ENCODE results near the gene TSPAN7.

The TSPAN7 gene

GRCh38 chrX:38649674-38650647 is 88.6 kb downstream of the TSPAN7 start:
- Histone ChIP-seq H3K27me3 (ENCODE audit: control insufficient read depth in 1 of 2, insufficient read depth in 2 of 2, low read length in 2 of 2) (no peaks in the 10 kb centered on the region), H3K4me1 (ENCODE audit: insufficient read depth, low read length) (no peaks in the 10 kb centered on the region), H3K9me3 (ENCODE audit: low read length) (no peaks in the 10 kb centered on the region), H3K9ac (ENCODE audit: low read length) (no peak overlapping the region), H3K27ac (ENCODE audit: low read depth, low read length) (no peak overlapping the region), H3K36me3 (ENCODE audit: insufficient read depth, low read length) (no peaks in the 10 kb centered on the region), H3K4me3 (ENCODE audit: low read depth in 1 of 2, low read length in 2 of 2) (no peak overlapping the region)

- no peaks in the 10 kb centered on the region for H3K27me3 ChIP-seq (ENCODE audit: control insufficient read depth in 1 of 2, insufficient read depth in 2 of 2, low read length in 2 of 2)
- H3K4me1 ChIP-seq (ENCODE audit: insufficient read depth, low read length), result no peaks in the 10 kb centered on the region
- H3K36me3 ChIP-seq (ENCODE audit: insufficient read depth, low read length), result no peaks in the 10 kb centered on the region
- H3K9ac ChIP-seq (ENCODE audit: low read length), result no peak overlapping the region
- no peaks in the 10 kb centered on the region for H3K9me3 ChIP-seq (ENCODE audit: low read length)
- H3K27ac ChIP-seq (ENCODE audit: low read depth, low read length), result no peak overlapping the region
- H3K4me3 ChIP-seq (ENCODE audit: low read depth in 1 of 2, low read length in 2 of 2), result no peak overlapping the region
These were observed 90.6 kb downstream of the TSPAN7 start for GRCh38 chrX:38651625-38652601.

DNA sequence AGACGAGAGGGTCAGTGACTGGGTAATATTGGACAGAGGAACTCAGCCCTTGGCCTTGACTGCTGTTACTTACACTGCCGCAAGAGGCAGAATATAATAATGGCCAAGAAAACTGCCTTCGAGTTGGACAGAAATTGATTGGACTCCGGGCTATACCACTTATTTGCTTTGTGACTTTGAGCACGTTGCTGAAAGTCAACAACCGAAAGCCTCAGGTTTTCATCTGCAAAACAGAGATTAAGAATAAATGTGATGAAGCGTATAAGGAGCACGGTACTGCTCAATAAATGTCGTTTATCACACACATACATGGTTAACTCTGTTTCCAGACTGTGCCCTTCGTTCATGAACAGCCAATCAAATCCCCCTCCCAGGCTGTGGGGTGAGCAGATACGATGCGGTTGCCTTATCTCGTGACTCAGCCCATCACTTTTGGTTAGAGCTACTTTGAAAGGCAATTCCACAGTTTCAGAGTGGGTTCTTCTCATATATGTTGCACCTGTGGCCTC is 91.6 kb downstream of the TSPAN7 start:
- Histone ChIP-seq H3K4me3 (ENCODE audit: low read depth in 1 of 2, low read length in 2 of 2) (no peak overlapping the region), H3K9ac (ENCODE audit: low read length) (no peak overlapping the region), H3K27me3 (ENCODE audit: control insufficient read depth in 1 of 2, insufficient read depth in 2 of 2, low read length in 2 of 2) (no peaks in the 10 kb centered on the region), H3K36me3 (ENCODE audit: insufficient read depth, low read length) (no peaks in the 10 kb centered on the region), H3K27ac (ENCODE audit: low read depth, low read length) (no peak overlapping the region), H3K9me3 (ENCODE audit: low read length) (no peaks in the 10 kb centered on the region), H3K4me1 (ENCODE audit: insufficient read depth, low read length) (no peaks in the 10 kb centered on the region)

DNA sequence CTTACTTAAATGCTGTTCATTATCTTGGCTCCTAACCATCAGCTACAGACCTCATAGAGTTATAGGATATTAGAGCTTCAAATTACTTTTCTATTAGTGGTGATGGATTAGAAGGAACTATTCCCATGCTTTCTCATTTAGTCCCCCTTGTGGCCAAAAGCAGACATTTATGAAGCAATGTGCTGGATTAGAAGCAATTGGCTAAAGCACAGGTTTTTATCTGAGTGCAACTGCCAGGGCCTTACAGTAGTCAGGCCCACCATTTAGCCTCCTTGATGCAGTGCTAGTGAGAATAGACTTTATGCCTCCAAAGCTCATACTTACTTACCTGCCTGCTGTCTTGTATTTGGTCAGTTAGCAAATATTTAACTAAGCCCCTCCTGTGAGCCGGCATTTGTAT is 93.0 kb downstream of the TSPAN7 start:
- Histone ChIP-seq H3K27me3 (ENCODE audit: control insufficient read depth in 1 of 2, insufficient read depth in 2 of 2, low read length in 2 of 2) (no peaks in the 10 kb centered on the region), H3K36me3 (ENCODE audit: insufficient read depth, low read length) (no peaks in the 10 kb centered on the region), H3K27ac (ENCODE audit: low read depth, low read length) (no peak overlapping the region), H3K9me3 (ENCODE audit: low read length) (no peaks in the 10 kb centered on the region), H3K4me3 (ENCODE audit: low read depth in 1 of 2, low read length in 2 of 2) (no peak overlapping the region), H3K4me1 (ENCODE audit: insufficient read depth, low read length) (no peaks in the 10 kb centered on the region), H3K9ac (ENCODE audit: low read length) (no peak overlapping the region)

GRCh38 chrX:38656350-38656915 is 95.1 kb downstream of the TSPAN7 start:
- Histone ChIP-seq H3K9me3 (ENCODE audit: low read length) (no peaks in the 10 kb centered on the region), H3K36me3 (ENCODE audit: insufficient read depth, low read length) (no peaks in the 10 kb centered on the region), H3K4me1 (ENCODE audit: insufficient read depth, low read length) (no peaks in the 10 kb centered on the region), H3K27ac (ENCODE audit: low read depth, low read length) (no peak overlapping the region), H3K9ac (ENCODE audit: low read length) (no peak overlapping the region), H3K4me3 (ENCODE audit: low read depth in 1 of 2, low read length in 2 of 2) (no peak overlapping the region), H3K27me3 (ENCODE audit: control insufficient read depth in 1 of 2, insufficient read depth in 2 of 2, low read length in 2 of 2) (no peaks in the 10 kb centered on the region)

- no peaks in the 10 kb centered on the region for H3K4me1 ChIP-seq (ENCODE audit: insufficient read depth, low read length)
- H3K4me3 ChIP-seq (ENCODE audit: low read depth in 1 of 2, low read length in 2 of 2), result no peak overlapping the region
- H3K27me3 ChIP-seq (ENCODE audit: control insufficient read depth in 1 of 2, insufficient read depth in 2 of 2, low read length in 2 of 2), result no peaks in the 10 kb centered on the region
- H3K27ac ChIP-seq (ENCODE audit: low read depth, low read length), result no peak overlapping the region
- H3K9me3 ChIP-seq (ENCODE audit: low read length), result no peaks in the 10 kb centered on the region
- no peak overlapping the region for H3K9ac ChIP-seq (ENCODE audit: low read length)
- no peaks in the 10 kb centered on the region for H3K36me3 ChIP-seq (ENCODE audit: insufficient read depth, low read length)
These were observed 96.2 kb downstream of the TSPAN7 start for GRCh38 chrX:38657562-38657961.

- Histone ChIP-seq H3K4me1 (ENCODE audit: insufficient read depth, low read length) (no peaks in the 10 kb centered on the region), H3K36me3 (ENCODE audit: insufficient read depth, low read length) (no peaks in the 10 kb centered on the region), H3K27me3 (ENCODE audit: control insufficient read depth in 1 of 2, insufficient read depth in 2 of 2, low read length in 2 of 2) (no peaks in the 10 kb centered on the region), H3K9me3 (ENCODE audit: low read length) (no peaks in the 10 kb centered on the region), H3K27ac (ENCODE audit: low read depth, low read length) (no peak overlapping the region), H3K9ac (ENCODE audit: low read length) (no peak overlapping the region), H3K4me3 (ENCODE audit: low read depth in 1 of 2, low read length in 2 of 2) (no peak overlapping the region)
These were observed 99.2 kb downstream of the TSPAN7 start for GRCh38 chrX:38660395-38661102.

DNA sequence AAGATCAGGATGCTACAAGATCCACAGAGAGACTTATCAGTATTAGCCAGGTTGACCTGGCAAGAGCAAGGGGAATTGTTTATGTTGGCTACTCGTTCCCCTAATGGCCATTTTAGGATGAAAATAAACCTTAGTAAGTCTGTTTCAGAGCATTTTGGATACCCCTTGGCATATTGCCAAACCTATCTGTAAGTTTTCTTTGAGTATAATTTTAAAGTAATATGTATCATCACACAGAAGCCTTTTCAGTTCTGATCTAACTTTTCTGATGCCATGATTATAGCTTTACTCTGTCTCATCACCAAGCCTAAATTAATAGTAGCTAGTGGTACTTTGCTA is 99.7 kb downstream of the TSPAN7 start:
- Histone ChIP-seq H3K4me3 (ENCODE audit: low read depth in 1 of 2, low read length in 2 of 2) (no peak overlapping the region), H3K9ac (ENCODE audit: low read length) (no peak overlapping the region), H3K9me3 (ENCODE audit: low read length) (no peaks in the 10 kb centered on the region), H3K27me3 (ENCODE audit: control insufficient read depth in 1 of 2, insufficient read depth in 2 of 2, low read length in 2 of 2) (no peaks in the 10 kb centered on the region), H3K27ac (ENCODE audit: low read depth, low read length) (no peak overlapping the region), H3K36me3 (ENCODE audit: insufficient read depth, low read length) (no peaks in the 10 kb centered on the region), H3K4me1 (ENCODE audit: insufficient read depth, low read length) (no peaks in the 10 kb centered on the region)

DNA sequence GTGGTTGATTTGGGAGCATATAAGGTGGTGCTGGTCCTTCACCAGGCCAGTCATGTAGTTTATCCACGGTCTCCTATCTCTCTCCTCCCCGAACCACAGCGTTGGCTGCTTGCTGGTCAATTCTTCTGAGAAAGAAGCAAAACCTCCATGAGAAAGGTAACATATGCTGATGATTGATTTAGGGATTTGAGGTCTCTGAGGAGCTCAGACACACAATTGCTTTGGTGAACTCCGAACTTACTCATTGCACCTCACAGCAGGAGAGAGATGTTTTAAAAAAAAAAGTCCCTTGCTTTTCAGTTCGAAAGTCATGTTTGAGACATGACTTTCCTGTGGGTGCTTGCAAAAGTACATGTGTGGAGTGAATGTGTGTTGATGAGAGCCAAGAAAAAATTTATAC is 100.2 kb downstream of the TSPAN7 start:
- H3K9ac ChIP-seq (ENCODE audit: low read length), result no peak overlapping the region
- no peaks in the 10 kb centered on the region for H3K36me3 ChIP-seq (ENCODE audit: insufficient read depth, low read length)
- H3K4me1 ChIP-seq (ENCODE audit: insufficient read depth, low read length), result no peaks in the 10 kb centered on the region
- H3K27me3 ChIP-seq (ENCODE audit: control insufficient read depth in 1 of 2, insufficient read depth in 2 of 2, low read length in 2 of 2), result no peaks in the 10 kb centered on the region
- H3K4me3 ChIP-seq (ENCODE audit: low read depth in 1 of 2, low read length in 2 of 2), result no peak overlapping the region
- H3K9me3 ChIP-seq (ENCODE audit: low read length), result no peaks in the 10 kb centered on the region
- H3K27ac ChIP-seq (ENCODE audit: low read depth, low read length), result no peak overlapping the region

GRCh38 chrX:38662640-38663039 is 101.3 kb downstream of the TSPAN7 start:
- no peaks in the 10 kb centered on the region for H3K36me3 ChIP-seq (ENCODE audit: insufficient read depth, low read length)
- no peaks in the 10 kb centered on the region for H3K9me3 ChIP-seq (ENCODE audit: low read length)
- no peak overlapping the region for H3K9ac ChIP-seq (ENCODE audit: low read length)
- H3K4me3 ChIP-seq (ENCODE audit: low read depth in 1 of 2, low read length in 2 of 2), result no peak overlapping the region
- H3K27ac ChIP-seq (ENCODE audit: low read depth, low read length), result no peak overlapping the region
- H3K27me3 ChIP-seq (ENCODE audit: control insufficient read depth in 1 of 2, insufficient read depth in 2 of 2, low read length in 2 of 2), result no peaks in the 10 kb centered on the region
- no peaks in the 10 kb centered on the region for H3K4me1 ChIP-seq (ENCODE audit: insufficient read depth, low read length)

Measured in muscle layer of colon (tissue), 2 donors.